Measurements from ENCODE around the gene SLC12A6.

- no peak for TF ChIP-seq ZFX (IDR thresholded peaks at IDR 0.05; ENCODE audit: borderline replicate concordance)
- TF ChIP-seq CTCF (IDR thresholded peaks at IDR 0.05), result peak; percentile 96
Measured at GRCh38 chr15:34342737-34343575, 5.4 kb upstream of the SLC12A6 start, which contains the start of the genes NOP10 and NUTM1.
